Measurements from ENCODE around the gene RAPGEF5. TPM values are rescaled to one million over a fixed set of nuclear protein-coding genes. Genes with fewer than 3 reads are reported as not detected.

The RAPGEF5 gene
- total and polyA plus RNA-seq, 10 of the 15 experiments (the other 5 are each of a cell fraction or from before 2014, with no cell fraction given): 0.38 to 4.0 (median 1.6) TPM; not detected in 1

- TF ChIP-seq FOXM1 (IDR thresholded peaks at IDR 0.05; ENCODE audit: low read depth, low read length) (0 out of 2 replicates have a peak, but pooled peaks have one; percentile 3), ZNF207 (IDR thresholded peaks at IDR 0.05; ENCODE audit: borderline replicate concordance) (no peak), EP300 (IDR thresholded peaks at IDR 0.05; ENCODE audit: borderline replicate concordance in 1 of 2, control insufficient read depth in 1 of 2, low read depth in 2 of 2, low read length in 2 of 2) (peak in 1 of 2 experiments; percentile 40; a peak in 1 of 4 replicates), FOS (IDR thresholded peaks at IDR 0.05; ENCODE audit: borderline replicate concordance, extremely low read depth, insufficient read length) (no peak), EGR1 (IDR thresholded peaks at IDR 0.05; ENCODE audit: borderline replicate concordance in 1 of 2, low read depth in 2 of 2, low read length in 2 of 2) (no peak), TBL1XR1 (IDR thresholded peaks at IDR 0.05; ENCODE audit: low read depth, low read length) (no peak), NR2C2 (IDR thresholded peaks at IDR 0.05; ENCODE audit: borderline replicate concordance, control insufficient read depth, insufficient read length, low read depth) (no peak), CHD4 (IDR thresholded peaks at IDR 0.05) (no peak), NBN (IDR thresholded peaks at IDR 0.05) (no peak), SRF (IDR thresholded peaks at IDR 0.05; ENCODE audit: low read depth in 2 of 2, low read length in 2 of 2) (no peak), IRF5 (IDR thresholded peaks at IDR 0.05; ENCODE audit: borderline replicate concordance) (no peak), KDM1A (IDR thresholded peaks at IDR 0.05; ENCODE audit: borderline replicate concordance) (no peak), ATF7 (IDR thresholded peaks at IDR 0.05; ENCODE audit: low read depth) (no peak), SP1 (IDR thresholded peaks at IDR 0.05; ENCODE audit: low read depth, low read length) (no peak), HDAC6 (IDR thresholded peaks at IDR 0.05; ENCODE audit: unreplicated experiment) (no peak), HCFC1 (IDR thresholded peaks at IDR 0.05; ENCODE audit: low read length) (no peak), NFYB (IDR thresholded peaks at IDR 0.05; ENCODE audit: insufficient read depth, low read depth, low read length) (no peak), E4F1 (IDR thresholded peaks at IDR 0.05; ENCODE audit: borderline replicate concordance, partially characterized antibody) (no peak), RCOR1 (conservative IDR thresholded peaks at IDR 0.05; ENCODE audit: low read depth, low read length) (no peak), NR2F1 (conservative IDR thresholded peaks at IDR 0.05) (no peak), RELA (IDR thresholded peaks at IDR 0.05; ENCODE audit: borderline replicate concordance, partially characterized antibody) (no peak)
Measured at GRCh38 chr7:22386865-22387264, 29.9 kb upstream of the RAPGEF5 start (continued).

Data from GM12878 (cell line).